GM21786 (cell line): ENCODE measurements around the gene KRTAP6-1.

ENCODE experiments used
- ATAC-seq: cut with Tn5 transposase; IDR thresholded peaks from one replicate; pipeline ENCODE4 v1.9.1; 2021; ENCODE audit not compliant: unreplicated experiment

The KRTAP6-1 gene

DNA sequence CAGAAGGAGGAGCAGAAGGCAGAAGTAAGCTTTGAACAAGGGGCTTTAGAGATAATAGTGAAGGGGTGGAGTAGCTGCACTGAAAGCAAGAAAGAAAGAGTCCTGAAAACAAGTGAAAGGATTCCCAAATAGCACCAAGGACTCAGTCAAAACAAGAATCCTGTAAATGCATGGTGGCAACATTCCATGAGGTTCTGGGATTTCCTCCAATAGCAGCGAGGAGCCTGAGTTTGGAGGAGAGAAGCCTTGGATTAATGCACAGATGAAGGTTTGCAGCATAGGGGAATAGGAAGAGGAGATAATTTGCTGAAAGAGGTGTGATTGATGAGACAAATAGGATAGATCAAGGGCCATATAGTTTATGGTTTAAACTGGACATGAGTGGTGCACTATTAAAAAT lies 34.4 kb downstream of the KRTAP6-1 start:
- no peak for ATAC-seq

DNA sequence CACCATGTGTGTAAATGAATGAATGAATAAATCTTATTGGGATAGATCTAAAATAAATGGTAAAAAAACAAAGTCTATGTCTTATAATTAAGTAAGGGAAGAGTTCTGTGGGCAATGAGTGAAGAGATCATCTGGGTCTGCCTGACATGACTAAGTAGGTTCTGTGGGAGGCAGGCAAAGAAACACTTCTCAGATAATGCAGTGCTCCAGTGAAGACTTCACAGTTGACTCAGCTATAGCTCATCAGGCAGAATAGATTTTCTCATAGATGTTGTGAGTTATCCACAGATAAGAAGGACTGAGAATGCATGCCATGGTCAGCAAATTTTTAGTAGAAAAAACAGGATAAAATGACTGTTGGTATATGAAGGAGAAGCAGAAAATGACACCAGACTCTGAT lies 36.0 kb downstream of the KRTAP6-1 start:
- ATAC-seq = no peak

- no peak for ATAC-seq
Measured at GRCh38 chr21:30567617-30568016, 46.1 kb downstream of the KRTAP6-1 start.

GRCh38 chr21:30563630-30564029 lies 50.1 kb downstream of the KRTAP6-1 start:
- no peak for ATAC-seq
